ENCODE data around the gene SERPINA5. TPM values are rescaled to one million over a fixed set of nuclear protein-coding genes. Genes with fewer than 3 reads are reported as not detected.
"Not testable (repeated sequence)": the region's sequence is repeated elsewhere in the genome, so short reads cannot be mapped to it uniquely, and the experiment has no call there.

SERPINA5 gene
- total and polyA plus RNA-seq, 10 of the 15 experiments (the other 5 are each of a cell fraction or from before 2014, with no cell fraction given): 0.90 TPM; not detected in 9

DNA sequence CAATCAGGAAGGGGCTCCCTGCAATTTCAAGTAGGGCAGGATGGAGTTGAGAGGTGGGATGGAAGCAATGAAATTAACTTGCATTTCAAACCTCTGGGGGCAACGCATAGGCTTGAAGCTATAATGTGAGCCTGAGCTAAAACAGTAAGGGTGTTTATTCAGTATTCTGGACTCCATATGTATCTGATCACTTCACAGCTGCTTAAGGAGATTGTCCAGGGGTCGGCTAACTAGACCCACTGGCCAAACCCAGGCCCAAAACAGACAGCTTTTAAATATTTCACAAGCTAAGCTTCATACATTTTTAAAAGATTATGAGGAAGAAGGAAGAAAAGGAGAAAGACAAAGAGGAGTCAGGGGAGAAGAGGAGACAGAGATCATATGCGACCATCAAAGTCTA is 24.1 kb downstream of the SERPINA5 start (continued):
- TF ChIP-seq, protein P1, sequence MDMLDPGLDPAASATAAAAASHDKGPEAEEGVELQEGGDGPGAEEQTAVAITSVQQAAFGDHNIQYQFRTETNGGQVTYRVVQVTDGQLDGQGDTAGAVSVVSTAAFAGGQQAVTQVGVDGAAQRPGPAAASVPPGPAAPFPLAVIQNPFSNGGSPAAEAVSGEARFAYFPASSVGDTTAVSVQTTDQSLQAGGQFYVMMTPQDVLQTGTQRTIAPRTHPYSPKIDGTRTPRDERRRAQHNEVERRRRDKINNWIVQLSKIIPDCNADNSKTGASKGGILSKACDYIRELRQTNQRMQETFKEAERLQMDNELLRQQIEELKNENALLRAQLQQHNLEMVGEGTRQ (IDR thresholded peaks at IDR 0.05; ENCODE audit: borderline replicate concordance, low read depth, low read length): no peak
- TF ChIP-seq, protein P2, sequence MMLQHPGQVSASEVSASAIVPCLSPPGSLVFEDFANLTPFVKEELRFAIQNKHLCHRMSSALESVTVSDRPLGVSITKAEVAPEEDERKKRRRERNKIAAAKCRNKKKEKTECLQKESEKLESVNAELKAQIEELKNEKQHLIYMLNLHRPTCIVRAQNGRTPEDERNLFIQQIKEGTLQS (IDR thresholded peaks at IDR 0.05; ENCODE audit: borderline replicate concordance, extremely low read depth, low read depth, low read length): no peak
- TF ChIP-seq IRF4 (IDR thresholded peaks at IDR 0.05; ENCODE audit: low read depth, low read length) (no peak), STAT1 (conservative IDR thresholded peaks at IDR 0.05) (no peak)

DNA sequence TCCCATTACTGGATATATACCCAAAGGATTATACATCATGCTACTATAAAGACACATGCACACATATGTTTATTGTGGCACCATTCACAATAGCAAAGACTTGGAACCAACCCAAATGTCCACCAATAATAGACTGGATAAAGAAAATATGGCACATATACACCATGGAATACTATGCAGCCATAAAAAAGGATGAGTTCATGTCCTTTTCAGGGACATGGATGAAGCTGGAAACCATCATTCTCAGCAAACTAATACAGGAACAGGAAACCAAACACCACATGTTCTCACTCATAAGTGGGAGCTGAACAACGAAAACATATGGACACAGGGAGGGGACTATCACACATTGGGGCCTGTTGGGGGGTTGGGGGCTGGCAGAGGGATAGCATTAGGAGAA is 27.7 kb downstream of the SERPINA5 start:
- H4K20me1 ChIP-seq (ENCODE audit: control insufficient read depth, insufficient read depth); in situ Hi-C loops (cut with MboI); CTCF ChIA-PET; BruUV-seq (replicated peaks); H3K4me1 ChIP-seq (ENCODE audit: control insufficient read depth, insufficient read depth, low read length); SMC1A ChIA-PET (ENCODE audit: uncharacterized antibody, unreplicated experiment); POLR2A ChIA-PET; H3K36me3 ChIP-seq (ENCODE audit: control insufficient read depth in 2 of 2, insufficient read depth in 2 of 2, low read length in 1 of 2); FAIRE-seq; H3K4me3 ChIP-seq; H2AFZ ChIP-seq (ENCODE audit: control insufficient read depth, low read depth, low read length); DNase-seq (ENCODE audit: low read depth, low spot score); H3K27ac ChIP-seq (ENCODE audit: control insufficient read depth, insufficient read depth); ATAC-seq; intact Hi-C loops (cut with micrococcal nuclease; ENCODE audit: unreplicated experiment); H3K79me2 ChIP-seq (ENCODE audit: control insufficient read depth, insufficient read depth, low read length); H3K27me3 ChIP-seq (replicated peaks in 1 of 2; ENCODE audit: control insufficient read depth in 2 of 2, insufficient read depth in 2 of 2, low read length in 1 of 2); H3K4me2 ChIP-seq (ENCODE audit: control insufficient read depth, insufficient read depth); RAD21 ChIA-PET (ENCODE audit: unreplicated experiment); H3K9ac ChIP-seq (ENCODE audit: control insufficient read depth, insufficient read depth, low read length); H3K9me3 ChIP-seq (replicated peaks; ENCODE audit: control insufficient read depth, insufficient read depth, low read length): not testable (repeated sequence)
- 25% methylated on average over 1 of the region's 1 CpG for WGBS (ENCODE audit: insufficient coverage, insufficient replicate concordance, low lambda C conversion rate, missing lambda C conversion rate)

DNA sequence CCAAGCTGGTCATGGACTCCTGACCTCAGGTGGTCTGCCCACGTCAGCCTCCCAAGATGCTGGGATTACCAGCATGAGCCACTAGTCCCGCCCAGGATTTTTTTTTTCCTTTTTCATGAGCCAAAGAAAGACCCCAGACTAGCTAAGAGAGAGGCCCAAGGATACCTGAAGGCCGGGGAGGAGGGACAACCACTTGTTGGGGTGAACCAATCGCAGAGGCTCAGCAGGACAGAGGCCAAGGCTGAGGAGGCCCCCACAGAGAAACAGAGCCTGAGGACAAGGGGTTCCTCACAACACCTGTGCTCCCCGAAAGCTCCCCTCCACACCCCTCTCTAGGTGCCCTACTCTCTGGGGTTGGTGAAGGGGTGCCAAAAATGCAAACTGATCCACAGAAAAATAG is 30.0 kb downstream of the SERPINA5 start:
- intact Hi-C loops (cut with micrococcal nuclease; ENCODE audit: unreplicated experiment): no loop called here
- ChIA-PET SMC1A (ENCODE audit: uncharacterized antibody, unreplicated experiment) (no interaction called here), POLR2A (no interaction called here), RAD21 (ENCODE audit: unreplicated experiment) (no interaction called here), CTCF (no interaction called here)
- Histone ChIP-seq H3K36me3 (ENCODE audit: control insufficient read depth in 2 of 2, insufficient read depth in 2 of 2, low read length in 1 of 2) (no peaks in the 10 kb centered on the region), H2AFZ (ENCODE audit: control insufficient read depth, low read depth, low read length) (no peak overlapping the region), H3K9me3 (replicated peaks; ENCODE audit: control insufficient read depth, insufficient read depth, low read length) (no peaks in the 10 kb centered on the region; the same call in 2 of the 3 replicates), H3K79me2 (ENCODE audit: control insufficient read depth, insufficient read depth, low read length) (no peaks in the 10 kb centered on the region), H3K27me3 (replicated peaks in 1 of 2; ENCODE audit: control insufficient read depth in 2 of 2, insufficient read depth in 2 of 2, low read length in 1 of 2) (no peaks in the 10 kb centered on the region; a peak in 1 of 4 replicates), H4K20me1 (ENCODE audit: control insufficient read depth, insufficient read depth) (no peaks in the 10 kb centered on the region), H3K4me1 (ENCODE audit: control insufficient read depth, insufficient read depth, low read length) (no peaks in the 10 kb centered on the region), H3K9ac (ENCODE audit: control insufficient read depth, insufficient read depth, low read length) (no peak overlapping the region), H3K4me3 (no peak overlapping the region), H3K4me2 (ENCODE audit: control insufficient read depth, insufficient read depth) (no peak overlapping the region), H3K27ac (ENCODE audit: control insufficient read depth, insufficient read depth) (no peak overlapping the region)
- in situ Hi-C loops (cut with MboI): no loop called here
- WGBS (ENCODE audit: insufficient coverage, insufficient replicate concordance, low lambda C conversion rate, missing lambda C conversion rate): 0% methylated on average over 5 of the region's 5 CpGs
- no peak for DNase-seq (ENCODE audit: low read depth, low spot score)
- no peak for FAIRE-seq
- ATAC-seq: no peak
- BruUV-seq (replicated peaks): no TSS peak
- TF ChIP-seq ZNF622 (IDR thresholded peaks at IDR 0.05) (no peak), SIX5 (IDR thresholded peaks at IDR 0.05; ENCODE audit: low read depth, low read length, severe bottlenecking) (no peak), MXI1 (IDR thresholded peaks at IDR 0.05; ENCODE audit: low read depth, low read length) (no peak), KAT2A (conservative IDR thresholded peaks at IDR 0.05; ENCODE audit: control insufficient read depth, low read depth, low read length) (no peak), KLF5 (IDR thresholded peaks at IDR 0.05; ENCODE audit: partially characterized antibody) (no peak)
- TF ChIP-seq, protein P3, sequence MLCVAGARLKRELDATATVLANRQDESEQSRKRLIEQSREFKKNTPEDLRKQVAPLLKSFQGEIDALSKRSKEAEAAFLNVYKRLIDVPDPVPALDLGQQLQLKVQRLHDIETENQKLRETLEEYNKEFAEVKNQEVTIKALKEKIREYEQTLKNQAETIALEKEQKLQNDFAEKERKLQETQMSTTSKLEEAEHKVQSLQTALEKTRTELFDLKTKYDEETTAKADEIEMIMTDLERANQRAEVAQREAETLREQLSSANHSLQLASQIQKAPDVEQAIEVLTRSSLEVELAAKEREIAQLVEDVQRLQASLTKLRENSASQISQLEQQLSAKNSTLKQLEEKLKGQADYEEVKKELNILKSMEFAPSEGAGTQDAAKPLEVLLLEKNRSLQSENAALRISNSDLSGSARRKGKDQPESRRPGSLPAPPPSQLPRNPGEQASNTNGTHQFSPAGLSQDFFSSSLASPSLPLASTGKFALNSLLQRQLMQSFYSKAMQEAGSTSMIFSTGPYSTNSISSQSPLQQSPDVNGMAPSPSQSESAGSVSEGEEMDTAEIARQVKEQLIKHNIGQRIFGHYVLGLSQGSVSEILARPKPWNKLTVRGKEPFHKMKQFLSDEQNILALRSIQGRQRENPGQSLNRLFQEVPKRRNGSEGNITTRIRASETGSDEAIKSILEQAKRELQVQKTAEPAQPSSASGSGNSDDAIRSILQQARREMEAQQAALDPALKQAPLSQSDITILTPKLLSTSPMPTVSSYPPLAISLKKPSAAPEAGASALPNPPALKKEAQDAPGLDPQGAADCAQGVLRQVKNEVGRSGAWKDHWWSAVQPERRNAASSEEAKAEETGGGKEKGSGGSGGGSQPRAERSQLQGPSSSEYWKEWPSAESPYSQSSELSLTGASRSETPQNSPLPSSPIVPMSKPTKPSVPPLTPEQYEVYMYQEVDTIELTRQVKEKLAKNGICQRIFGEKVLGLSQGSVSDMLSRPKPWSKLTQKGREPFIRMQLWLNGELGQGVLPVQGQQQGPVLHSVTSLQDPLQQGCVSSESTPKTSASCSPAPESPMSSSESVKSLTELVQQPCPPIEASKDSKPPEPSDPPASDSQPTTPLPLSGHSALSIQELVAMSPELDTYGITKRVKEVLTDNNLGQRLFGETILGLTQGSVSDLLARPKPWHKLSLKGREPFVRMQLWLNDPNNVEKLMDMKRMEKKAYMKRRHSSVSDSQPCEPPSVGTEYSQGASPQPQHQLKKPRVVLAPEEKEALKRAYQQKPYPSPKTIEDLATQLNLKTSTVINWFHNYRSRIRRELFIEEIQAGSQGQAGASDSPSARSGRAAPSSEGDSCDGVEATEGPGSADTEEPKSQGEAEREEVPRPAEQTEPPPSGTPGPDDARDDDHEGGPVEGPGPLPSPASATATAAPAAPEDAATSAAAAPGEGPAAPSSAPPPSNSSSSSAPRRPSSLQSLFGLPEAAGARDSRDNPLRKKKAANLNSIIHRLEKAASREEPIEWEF (IDR thresholded peaks at IDR 0.05; ENCODE audit: insufficient replicate concordance, low read depth, low read length): no peak
